ENCODE measurements around the gene GALM. TPM values are rescaled to one million over a fixed set of nuclear protein-coding genes. Genes with fewer than 3 reads are reported as not detected.
A peak's percentile ranks its signal among the peaks of the same experiment; 100 is the strongest.
"Not testable (repeated sequence)": the region's sequence is repeated elsewhere in the genome, so short reads cannot be mapped to it uniquely, and the experiment has no call there.

The GALM gene
- total RNA-seq, 1 donor from 2014 or later = 2.9 TPM

DNA sequence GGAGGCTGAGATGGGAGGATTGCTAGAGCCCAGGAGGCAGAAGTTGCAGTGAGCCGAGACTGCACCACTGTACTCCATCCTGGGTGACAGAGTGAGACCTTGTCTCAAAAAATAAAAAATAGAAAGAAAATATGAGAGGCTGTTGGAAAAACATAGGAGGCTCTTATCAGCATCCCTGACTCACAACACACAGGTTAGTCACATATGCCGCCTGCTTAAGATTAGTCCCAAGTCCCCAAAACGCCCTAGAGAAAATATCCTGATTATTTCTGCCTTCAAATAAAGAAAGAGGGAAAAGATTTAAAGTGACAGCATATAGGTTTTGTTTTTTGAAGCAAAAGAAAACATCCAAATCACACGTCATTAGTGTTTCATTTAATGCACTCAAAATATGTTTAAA lies 29.8 kb upstream of the GALM start:
- H3K27me3 Mint-ChIP-seq (ENCODE audit: unreplicated experiment) = peaks cover 24% of the 10 kb centered on the region
- no peaks in the 10 kb centered on the region for H3K9me3 Mint-ChIP-seq (ENCODE audit: unreplicated experiment)
- no peak overlapping the region for H3K27ac Mint-ChIP-seq (ENCODE audit: unreplicated experiment)
- no peaks in the 10 kb centered on the region for H3K4me1 Mint-ChIP-seq (ENCODE audit: unreplicated experiment)
- no peaks in the 10 kb centered on the region for H3K36me3 Mint-ChIP-seq (ENCODE audit: unreplicated experiment)
- DNase-seq (ENCODE audit: extremely low spot score, unreplicated experiment) = no peak
- TF ChIP-seq, protein P1, sequence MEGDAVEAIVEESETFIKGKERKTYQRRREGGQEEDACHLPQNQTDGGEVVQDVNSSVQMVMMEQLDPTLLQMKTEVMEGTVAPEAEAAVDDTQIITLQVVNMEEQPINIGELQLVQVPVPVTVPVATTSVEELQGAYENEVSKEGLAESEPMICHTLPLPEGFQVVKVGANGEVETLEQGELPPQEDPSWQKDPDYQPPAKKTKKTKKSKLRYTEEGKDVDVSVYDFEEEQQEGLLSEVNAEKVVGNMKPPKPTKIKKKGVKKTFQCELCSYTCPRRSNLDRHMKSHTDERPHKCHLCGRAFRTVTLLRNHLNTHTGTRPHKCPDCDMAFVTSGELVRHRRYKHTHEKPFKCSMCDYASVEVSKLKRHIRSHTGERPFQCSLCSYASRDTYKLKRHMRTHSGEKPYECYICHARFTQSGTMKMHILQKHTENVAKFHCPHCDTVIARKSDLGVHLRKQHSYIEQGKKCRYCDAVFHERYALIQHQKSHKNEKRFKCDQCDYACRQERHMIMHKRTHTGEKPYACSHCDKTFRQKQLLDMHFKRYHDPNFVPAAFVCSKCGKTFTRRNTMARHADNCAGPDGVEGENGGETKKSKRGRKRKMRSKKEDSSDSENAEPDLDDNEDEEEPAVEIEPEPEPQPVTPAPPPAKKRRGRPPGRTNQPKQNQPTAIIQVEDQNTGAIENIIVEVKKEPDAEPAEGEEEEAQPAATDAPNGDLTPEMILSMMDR (IDR thresholded peaks at IDR 0.05) = no peak
- H3K4me3 Mint-ChIP-seq (ENCODE audit: unreplicated experiment) = no peak overlapping the region

DNA sequence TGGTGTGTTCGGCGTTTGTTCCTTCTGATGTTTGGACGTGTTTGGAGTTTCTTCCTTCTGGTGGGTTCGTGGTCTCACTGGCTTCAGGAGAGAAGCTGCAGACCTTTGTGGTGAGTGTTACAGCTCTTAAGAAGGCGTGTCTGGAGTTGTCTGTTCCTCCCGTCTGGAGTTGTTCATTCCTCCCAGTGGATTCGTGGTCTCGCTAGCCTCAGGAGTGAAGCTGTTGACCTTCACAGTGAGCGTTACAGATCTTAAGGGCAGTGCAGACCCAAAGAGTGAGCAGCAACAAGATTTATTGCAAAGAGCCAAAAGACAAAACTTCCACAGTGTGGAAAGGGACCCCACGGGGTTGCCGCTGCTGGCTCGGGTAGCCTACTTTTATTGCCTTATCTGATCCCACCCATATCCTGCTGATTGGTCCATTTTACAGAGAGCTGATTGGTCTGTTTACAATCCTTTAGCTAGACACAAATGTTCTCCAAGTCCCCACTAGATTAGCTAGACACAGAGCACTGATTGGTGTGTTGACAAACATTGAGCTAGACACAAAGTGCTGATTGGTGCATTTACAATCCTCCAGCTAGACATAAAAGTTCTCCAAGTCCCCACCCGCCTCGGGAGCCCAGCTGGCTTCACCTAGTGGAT lies 23.4 kb upstream of the GALM start:
- H3K4me3 Mint-ChIP-seq (ENCODE audit: unreplicated experiment); H3K9me3 Mint-ChIP-seq (ENCODE audit: unreplicated experiment); H3K4me1 Mint-ChIP-seq (ENCODE audit: unreplicated experiment); H3K36me3 Mint-ChIP-seq (ENCODE audit: unreplicated experiment); H3K27ac Mint-ChIP-seq (ENCODE audit: unreplicated experiment): not testable (repeated sequence)
- H3K27me3 Mint-ChIP-seq (ENCODE audit: unreplicated experiment) = peaks cover 10% of the 10 kb centered on the region
- DNase-seq (ENCODE audit: extremely low spot score, unreplicated experiment) = peak; percentile 62

DNA sequence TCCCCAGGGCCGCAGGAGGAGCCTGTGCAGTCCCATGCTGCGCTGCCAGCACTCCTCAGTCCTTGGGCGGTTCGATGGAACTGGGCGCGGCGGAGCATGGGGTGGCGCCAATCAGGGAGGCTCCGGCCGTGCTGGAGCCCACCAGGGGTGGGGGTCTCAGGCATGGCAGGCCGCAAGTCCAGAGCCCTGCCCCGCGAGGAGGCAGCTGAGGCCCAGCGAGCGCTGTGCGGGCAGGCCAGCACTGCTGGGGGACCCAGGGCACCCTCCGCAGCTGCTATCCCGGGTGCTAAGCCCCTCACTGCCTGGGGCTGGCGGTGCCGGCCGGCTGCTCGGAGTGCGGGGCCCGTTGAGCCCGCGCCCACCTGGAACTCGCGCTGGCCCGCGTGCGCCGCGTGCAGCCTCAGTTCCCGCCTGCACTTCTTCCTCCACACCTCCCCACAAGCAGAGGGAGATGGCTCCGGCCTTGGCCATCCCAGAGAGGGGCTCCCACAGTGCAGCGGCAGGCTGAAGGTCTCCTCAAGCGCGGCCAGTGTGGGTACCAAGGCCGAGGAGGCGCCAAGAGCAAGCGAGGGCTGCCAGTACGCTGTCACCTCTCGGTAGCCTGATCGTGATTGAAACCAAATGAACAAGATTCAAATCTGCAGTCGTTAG lies 22.8 kb upstream of the GALM start:
- Mint-ChIP-seq H3K9me3 (ENCODE audit: unreplicated experiment) (peaks cover 3% of the 10 kb centered on the region), H3K27ac (ENCODE audit: unreplicated experiment) (no peak overlapping the region), H3K4me1 (ENCODE audit: unreplicated experiment) (peaks cover 2% of the 10 kb centered on the region), H3K4me3 (ENCODE audit: unreplicated experiment) (no peak overlapping the region), H3K27me3 (ENCODE audit: unreplicated experiment) (peaks cover 11% of the 10 kb centered on the region), H3K36me3 (ENCODE audit: unreplicated experiment) (peaks cover 2% of the 10 kb centered on the region)
- TF ChIP-seq, protein P1 (IDR thresholded peaks at IDR 0.05) = no peak
- peak; percentile 80 for DNase-seq (ENCODE audit: extremely low spot score, unreplicated experiment)

DNA sequence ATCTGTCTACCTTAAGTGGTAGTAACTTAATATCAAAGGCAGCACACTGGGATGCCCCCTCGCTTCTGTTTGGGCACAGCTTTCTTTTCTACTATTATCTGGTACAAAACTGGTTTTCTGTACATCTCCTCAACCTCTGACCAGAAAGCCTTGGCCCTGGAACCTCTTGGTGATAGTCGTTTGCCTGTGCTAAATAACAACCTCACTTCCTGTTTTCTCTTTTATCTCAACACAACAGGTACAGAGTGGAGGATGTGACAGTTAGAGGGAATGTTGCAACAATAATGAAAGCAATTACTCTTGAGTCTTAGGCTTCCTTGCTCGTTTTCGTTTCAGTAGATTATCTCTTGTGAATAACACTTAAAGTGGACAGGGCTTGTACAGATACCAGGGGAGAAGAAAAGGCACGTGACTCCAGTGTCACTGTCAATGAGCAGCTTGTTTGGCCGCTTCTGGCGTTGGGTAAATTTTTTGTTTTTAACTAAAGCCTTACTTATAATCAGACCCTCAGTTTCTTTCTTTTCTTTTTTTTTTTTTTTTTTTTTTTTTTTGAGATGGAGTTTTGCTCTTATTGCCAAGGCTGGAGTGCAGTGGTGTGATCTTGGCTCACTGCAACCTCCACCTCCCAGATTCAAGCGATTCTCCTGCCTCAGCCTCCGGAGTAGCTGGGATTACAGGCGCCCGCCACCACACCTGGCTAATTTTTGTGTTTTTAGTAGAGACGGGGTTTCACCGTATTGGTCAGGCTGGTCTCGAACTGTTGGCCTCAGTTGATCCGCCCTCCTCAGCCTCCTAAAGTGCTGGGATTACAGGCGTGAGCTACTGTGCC lies 22.0 kb upstream of the GALM start:
- not testable (repeated sequence) for H3K4me3 Mint-ChIP-seq (ENCODE audit: unreplicated experiment); H3K4me1 Mint-ChIP-seq (ENCODE audit: unreplicated experiment); H3K27ac Mint-ChIP-seq (ENCODE audit: unreplicated experiment); H3K9me3 Mint-ChIP-seq (ENCODE audit: unreplicated experiment); H3K27me3 Mint-ChIP-seq (ENCODE audit: unreplicated experiment); H3K36me3 Mint-ChIP-seq (ENCODE audit: unreplicated experiment)
- peak; percentile 19 for DNase-seq (ENCODE audit: extremely low spot score, unreplicated experiment)

DNA sequence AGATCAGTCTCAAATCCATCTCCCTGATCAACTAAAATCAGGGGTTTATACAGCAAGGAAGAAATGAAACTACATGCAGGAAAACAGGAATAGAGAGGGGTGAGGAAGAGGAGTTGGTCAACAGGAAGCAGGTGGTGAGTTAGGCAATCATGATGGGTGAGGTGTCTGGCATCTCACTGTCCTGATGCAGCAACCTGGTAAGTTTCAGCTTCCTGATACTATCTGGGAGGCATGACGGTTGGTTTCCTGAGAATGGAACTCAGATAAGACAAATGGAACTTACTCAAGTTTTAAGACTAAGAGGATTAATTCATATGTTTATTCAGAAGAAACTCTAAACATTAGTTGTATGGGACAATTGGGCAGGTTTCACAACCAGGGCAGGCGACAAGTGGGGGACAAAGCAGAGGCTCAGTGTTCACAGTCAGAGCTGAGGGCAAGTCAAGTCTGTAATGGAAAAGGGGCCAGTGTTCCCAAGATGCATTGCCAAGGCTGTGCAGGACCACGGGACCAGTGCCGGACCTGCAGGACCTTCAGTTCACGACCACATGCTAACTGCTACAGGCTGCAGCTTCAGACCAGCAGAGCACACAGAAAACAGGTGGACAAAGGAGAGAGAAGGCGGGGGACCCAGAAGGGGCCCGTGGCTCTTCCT lies 17.7 kb upstream of the GALM start:
- Mint-ChIP-seq H3K36me3 (ENCODE audit: unreplicated experiment) (peaks cover 2% of the 10 kb centered on the region), H3K4me3 (ENCODE audit: unreplicated experiment) (no peak overlapping the region), H3K27me3 (ENCODE audit: unreplicated experiment) (peaks cover 17% of the 10 kb centered on the region), H3K4me1 (ENCODE audit: unreplicated experiment) (peaks cover 2% of the 10 kb centered on the region), H3K27ac (ENCODE audit: unreplicated experiment) (no peak overlapping the region), H3K9me3 (ENCODE audit: unreplicated experiment) (peaks cover 3% of the 10 kb centered on the region)
- TF ChIP-seq, protein P1 (IDR thresholded peaks at IDR 0.05) = no peak
- DNase-seq (ENCODE audit: extremely low spot score, unreplicated experiment) = no peak

Data from osteocyte (in vitro differentiated cells).